Measurements from ENCODE around the gene SLC36A2. TPM values are rescaled to one million over a fixed set of nuclear protein-coding genes. Genes with fewer than 3 reads are reported as not detected.

SLC36A2 gene
- total RNA-seq, 1 experiment from 2014 or later, result not detected

DNA sequence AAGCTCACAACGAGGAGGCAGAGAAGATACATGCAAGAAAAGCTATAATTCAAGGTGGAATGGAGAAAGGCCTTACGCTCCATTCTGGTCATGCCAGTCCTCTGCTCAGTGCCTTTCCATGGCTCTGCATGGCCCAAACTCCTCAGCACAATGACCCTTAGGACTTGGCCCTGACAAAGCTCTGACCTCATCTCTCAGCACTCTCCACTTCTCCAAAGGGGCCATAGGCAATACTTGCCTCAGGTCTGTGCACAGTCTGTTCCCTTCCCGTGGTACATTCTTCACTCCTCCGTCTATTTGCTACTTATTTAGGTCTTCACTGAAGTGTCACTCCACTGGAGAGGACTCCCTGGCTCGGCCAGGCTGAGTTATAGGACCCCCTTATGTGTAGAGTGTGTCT, 68.5 kb downstream of the SLC36A2 start:
- no peak for DNase-seq (ENCODE audit: low read depth, low spot score)
- intact Hi-C loops (cut with micrococcal nuclease; ENCODE audit: unreplicated experiment) (no loop called here), in situ Hi-C loops (cut with HindIII; ENCODE audit: low pct_unique_long_range_greater_than_20kb, low sequenced_read_pairs) (no loop called here)
- no peak for TF ChIP-seq SIN3A (IDR thresholded peaks at IDR 0.05; ENCODE audit: borderline replicate concordance, insufficient read depth, low read depth, low read length)
- no peak for TF ChIP-seq TCF7L2 (IDR thresholded peaks at IDR 0.05; ENCODE audit: low read depth, low read length)
- ATAC-seq, result no peak
- POLR2A ChIA-PET, result no interaction called here
- Histone ChIP-seq H3K4me1 (ENCODE audit: control insufficient read depth, insufficient read depth, low read length) (no peaks in the 10 kb centered on the region), H3K4me3 (ENCODE audit: low read depth in 2 of 2, low read length in 2 of 2) (no peak overlapping the region), H3K27me3 (ENCODE audit: control insufficient read depth, insufficient read depth, low read length) (no peaks in the 10 kb centered on the region), H3K9me3 (ENCODE audit: control insufficient read depth, insufficient read depth, low read depth, low read length) (no peaks in the 10 kb centered on the region), H3K36me3 (ENCODE audit: control insufficient read depth, insufficient read depth, low read length) (no peaks in the 10 kb centered on the region), H3K27ac (ENCODE audit: low read length) (no peak overlapping the region)
- CTCF ChIA-PET, result no interaction called here
- no TSS peak for BruUV-seq (replicated peaks)

DNA sequence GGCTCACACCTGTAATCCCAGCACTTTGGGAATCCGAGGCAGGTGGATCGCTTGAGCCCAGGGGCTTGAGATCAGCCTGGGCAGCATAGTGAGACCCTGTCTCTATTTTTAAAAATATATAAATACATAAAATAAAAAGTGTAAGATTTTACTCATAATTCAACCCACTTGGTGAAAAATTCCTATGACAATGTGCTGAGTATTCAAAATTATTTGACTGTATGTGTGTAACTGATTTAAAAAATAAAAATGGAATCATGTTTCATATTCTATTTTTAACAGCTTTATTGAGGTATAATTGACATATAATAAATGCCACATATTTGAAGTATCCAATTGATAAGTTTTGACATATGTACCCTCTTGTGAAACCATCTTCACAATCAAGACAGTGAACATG, 71.6 kb downstream of the SLC36A2 start:
- no peaks in the 10 kb centered on the region for H3K9me3 ChIP-seq (ENCODE audit: control insufficient read depth, insufficient read depth, low read depth, low read length)
- CTCF ChIA-PET, result no interaction called here
- H3K27me3 ChIP-seq (ENCODE audit: control insufficient read depth, insufficient read depth, low read length), result no peaks in the 10 kb centered on the region
- no peaks in the 10 kb centered on the region for H3K4me1 ChIP-seq (ENCODE audit: control insufficient read depth, insufficient read depth, low read length)
- in situ Hi-C loops (cut with HindIII; ENCODE audit: low pct_unique_long_range_greater_than_20kb, low sequenced_read_pairs), result no loop called here
- H3K4me3 ChIP-seq (ENCODE audit: low read depth in 2 of 2, low read length in 2 of 2), result no peak overlapping the region
- no peaks in the 10 kb centered on the region for H3K36me3 ChIP-seq (ENCODE audit: control insufficient read depth, insufficient read depth, low read length)
- DNase-seq (ENCODE audit: low read depth, low spot score) (no peak), ATAC-seq (no peak)
- BruUV-seq (replicated peaks), result no TSS peak
- intact Hi-C loops (cut with micrococcal nuclease; ENCODE audit: unreplicated experiment), result no loop called here
- no peak for TF ChIP-seq POLR2AphosphoS5 (IDR thresholded peaks at IDR 0.05; ENCODE audit: low read depth, low read length)
- TF ChIP-seq TCF7L2 (IDR thresholded peaks at IDR 0.05; ENCODE audit: low read depth, low read length), result no peak
- TF ChIP-seq SIN3A (IDR thresholded peaks at IDR 0.05; ENCODE audit: borderline replicate concordance, insufficient read depth, low read depth, low read length), result no peak
- TF ChIP-seq, protein P1, sequence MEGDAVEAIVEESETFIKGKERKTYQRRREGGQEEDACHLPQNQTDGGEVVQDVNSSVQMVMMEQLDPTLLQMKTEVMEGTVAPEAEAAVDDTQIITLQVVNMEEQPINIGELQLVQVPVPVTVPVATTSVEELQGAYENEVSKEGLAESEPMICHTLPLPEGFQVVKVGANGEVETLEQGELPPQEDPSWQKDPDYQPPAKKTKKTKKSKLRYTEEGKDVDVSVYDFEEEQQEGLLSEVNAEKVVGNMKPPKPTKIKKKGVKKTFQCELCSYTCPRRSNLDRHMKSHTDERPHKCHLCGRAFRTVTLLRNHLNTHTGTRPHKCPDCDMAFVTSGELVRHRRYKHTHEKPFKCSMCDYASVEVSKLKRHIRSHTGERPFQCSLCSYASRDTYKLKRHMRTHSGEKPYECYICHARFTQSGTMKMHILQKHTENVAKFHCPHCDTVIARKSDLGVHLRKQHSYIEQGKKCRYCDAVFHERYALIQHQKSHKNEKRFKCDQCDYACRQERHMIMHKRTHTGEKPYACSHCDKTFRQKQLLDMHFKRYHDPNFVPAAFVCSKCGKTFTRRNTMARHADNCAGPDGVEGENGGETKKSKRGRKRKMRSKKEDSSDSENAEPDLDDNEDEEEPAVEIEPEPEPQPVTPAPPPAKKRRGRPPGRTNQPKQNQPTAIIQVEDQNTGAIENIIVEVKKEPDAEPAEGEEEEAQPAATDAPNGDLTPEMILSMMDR (IDR thresholded peaks at IDR 0.05), result no peak
- TF ChIP-seq, protein P2, sequence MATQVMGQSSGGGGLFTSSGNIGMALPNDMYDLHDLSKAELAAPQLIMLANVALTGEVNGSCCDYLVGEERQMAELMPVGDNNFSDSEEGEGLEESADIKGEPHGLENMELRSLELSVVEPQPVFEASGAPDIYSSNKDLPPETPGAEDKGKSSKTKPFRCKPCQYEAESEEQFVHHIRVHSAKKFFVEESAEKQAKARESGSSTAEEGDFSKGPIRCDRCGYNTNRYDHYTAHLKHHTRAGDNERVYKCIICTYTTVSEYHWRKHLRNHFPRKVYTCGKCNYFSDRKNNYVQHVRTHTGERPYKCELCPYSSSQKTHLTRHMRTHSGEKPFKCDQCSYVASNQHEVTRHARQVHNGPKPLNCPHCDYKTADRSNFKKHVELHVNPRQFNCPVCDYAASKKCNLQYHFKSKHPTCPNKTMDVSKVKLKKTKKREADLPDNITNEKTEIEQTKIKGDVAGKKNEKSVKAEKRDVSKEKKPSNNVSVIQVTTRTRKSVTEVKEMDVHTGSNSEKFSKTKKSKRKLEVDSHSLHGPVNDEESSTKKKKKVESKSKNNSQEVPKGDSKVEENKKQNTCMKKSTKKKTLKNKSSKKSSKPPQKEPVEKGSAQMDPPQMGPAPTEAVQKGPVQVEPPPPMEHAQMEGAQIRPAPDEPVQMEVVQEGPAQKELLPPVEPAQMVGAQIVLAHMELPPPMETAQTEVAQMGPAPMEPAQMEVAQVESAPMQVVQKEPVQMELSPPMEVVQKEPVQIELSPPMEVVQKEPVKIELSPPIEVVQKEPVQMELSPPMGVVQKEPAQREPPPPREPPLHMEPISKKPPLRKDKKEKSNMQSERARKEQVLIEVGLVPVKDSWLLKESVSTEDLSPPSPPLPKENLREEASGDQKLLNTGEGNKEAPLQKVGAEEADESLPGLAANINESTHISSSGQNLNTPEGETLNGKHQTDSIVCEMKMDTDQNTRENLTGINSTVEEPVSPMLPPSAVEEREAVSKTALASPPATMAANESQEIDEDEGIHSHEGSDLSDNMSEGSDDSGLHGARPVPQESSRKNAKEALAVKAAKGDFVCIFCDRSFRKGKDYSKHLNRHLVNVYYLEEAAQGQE (IDR thresholded peaks at IDR 0.05; ENCODE audit: insufficient read depth in 1 of 2, low read depth in 2 of 2, low read length in 1 of 2), result no peak
- POLR2A ChIA-PET, result no interaction called here
- no peak overlapping the region for H3K27ac ChIP-seq (ENCODE audit: low read length)

DNA sequence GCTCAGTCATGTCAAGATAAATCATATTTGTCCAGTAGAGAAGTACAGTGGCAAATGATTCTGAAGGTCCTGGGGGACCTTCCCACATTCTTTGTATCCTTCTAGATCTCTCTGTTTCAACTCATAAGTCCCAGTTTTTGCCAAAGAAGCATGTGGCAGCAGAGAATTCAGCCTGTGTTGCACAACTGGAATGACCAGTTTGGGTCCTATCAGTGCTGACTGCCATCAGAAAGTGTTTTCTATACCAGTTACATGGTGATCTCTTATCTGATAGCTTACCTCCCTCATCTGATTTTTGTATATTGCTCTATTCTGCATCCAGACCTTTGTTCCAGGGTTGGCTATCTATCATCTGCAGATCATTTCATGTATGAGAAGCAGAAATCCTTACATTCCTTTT, 72.7 kb downstream of the SLC36A2 start:
- intact Hi-C loops (cut with micrococcal nuclease; ENCODE audit: unreplicated experiment) (no loop called here), in situ Hi-C loops (cut with HindIII; ENCODE audit: low pct_unique_long_range_greater_than_20kb, low sequenced_read_pairs) (no loop called here)
- Histone ChIP-seq H3K4me3 (ENCODE audit: low read depth in 2 of 2, low read length in 2 of 2) (no peak overlapping the region), H3K27ac (ENCODE audit: low read length) (no peak overlapping the region), H3K36me3 (ENCODE audit: control insufficient read depth, insufficient read depth, low read length) (no peaks in the 10 kb centered on the region), H3K27me3 (ENCODE audit: control insufficient read depth, insufficient read depth, low read length) (no peaks in the 10 kb centered on the region), H3K9me3 (ENCODE audit: control insufficient read depth, insufficient read depth, low read depth, low read length) (no peaks in the 10 kb centered on the region), H3K4me1 (ENCODE audit: control insufficient read depth, insufficient read depth, low read length) (no peaks in the 10 kb centered on the region)
- ATAC-seq (no peak), DNase-seq (ENCODE audit: low read depth, low spot score) (no peak)
- ChIA-PET POLR2A (no interaction called here), CTCF (interaction anchor here (0.7 kb wide), 1 partner anchor 24 kb away, joined by 4 read pairs; no protein-coding TSS in a partner anchor)
- BruUV-seq (replicated peaks), result no TSS peak
- TF ChIP-seq TCF7L2 (IDR thresholded peaks at IDR 0.05; ENCODE audit: low read depth, low read length) (no peak), SIN3A (IDR thresholded peaks at IDR 0.05; ENCODE audit: borderline replicate concordance, insufficient read depth, low read depth, low read length) (no peak), POLR2AphosphoS5 (IDR thresholded peaks at IDR 0.05; ENCODE audit: low read depth, low read length) (no peak)
- TF ChIP-seq, protein P2 (IDR thresholded peaks at IDR 0.05; ENCODE audit: insufficient read depth in 1 of 2, low read depth in 2 of 2, low read length in 1 of 2), result no peak
- TF ChIP-seq, protein P1 (IDR thresholded peaks at IDR 0.05), result no peak

Data from Panc1 (cell line).